Erythroblast (primary cell): ENCODE data around the gene UBAP2.

Source experiments
- GATA1 ChIP-seq: IDR thresholded peaks from 2 replicates; pipeline ENCODE4 v1.6.1; 2011; ENCODE audit warnings: low read depth, mild to moderate bottlenecking, control low read depth, low read length, moderate library complexity
- POLR2A ChIP-seq: IDR thresholded peaks from 2 replicates; pipeline ENCODE4 v1.6.1; 2011; ENCODE audit warnings: mild to moderate bottlenecking, low read length

DNA sequence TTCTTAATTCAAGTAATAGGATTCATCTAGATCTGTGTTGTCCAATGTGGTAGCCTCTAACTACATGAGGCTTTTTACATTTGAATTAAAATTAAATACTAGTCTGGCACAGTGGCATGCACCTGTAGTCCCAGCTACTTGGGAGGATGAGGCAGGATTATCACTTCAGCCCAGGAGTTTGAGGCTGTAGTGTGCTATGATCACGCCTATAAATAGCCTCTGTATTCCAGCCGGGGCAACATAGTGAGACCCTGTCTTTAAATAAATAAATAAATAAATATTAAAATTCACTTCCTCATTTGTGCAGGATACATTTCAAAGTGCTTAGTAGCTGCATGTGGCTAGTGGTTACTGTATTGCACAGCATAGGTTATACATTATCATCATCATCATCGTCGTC, 139.9 kb downstream of the UBAP2 start:
- TF ChIP-seq POLR2A (no peak), GATA1 (no peak)
